ENCODE measurements around the gene LTC4S.
"Not testable (repeated sequence)": the region's sequence is repeated elsewhere in the genome, so short reads cannot be mapped to it uniquely, and the experiment has no call there.

Gene LTC4S

DNA sequence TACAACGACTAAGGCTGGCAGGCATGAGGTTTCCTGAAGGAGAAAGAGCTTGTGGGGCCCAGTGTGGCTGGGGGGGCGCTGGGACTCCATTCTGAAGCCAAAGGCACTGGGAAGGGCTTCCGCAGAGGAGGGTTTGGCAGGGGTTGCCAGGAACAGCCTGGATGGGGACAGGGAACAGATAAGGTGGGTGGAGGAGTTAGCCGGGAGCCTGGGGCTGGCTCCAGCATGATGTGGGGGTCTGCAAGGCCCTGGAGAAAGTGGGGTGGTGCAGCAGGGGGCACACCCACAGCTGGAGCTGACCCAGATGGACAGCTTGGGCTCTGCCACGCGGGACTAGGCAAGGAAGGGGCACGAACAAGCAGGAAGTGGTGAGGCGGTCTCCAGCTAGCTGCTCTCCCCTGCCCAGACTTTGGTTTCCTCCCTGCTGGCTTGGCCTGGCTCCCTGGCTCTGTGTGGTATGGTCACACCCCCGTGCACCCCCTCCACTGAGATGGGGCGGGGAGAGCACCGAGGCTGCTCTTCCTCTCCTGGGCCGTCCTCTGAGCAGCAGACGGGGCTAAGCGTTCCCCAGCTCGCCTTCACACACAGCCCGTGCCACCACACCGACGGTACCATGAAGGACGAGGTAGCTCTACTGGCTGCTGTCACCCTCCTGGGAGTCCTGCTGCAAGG, at the start of gene LTC4S:
TSS of gene LTC4S (plus strand) at position 519 of the 672 bp plus-strand sequence. CDS start at position 614, 95 bp downstream.
- TF ChIP-seq, protein P1, sequence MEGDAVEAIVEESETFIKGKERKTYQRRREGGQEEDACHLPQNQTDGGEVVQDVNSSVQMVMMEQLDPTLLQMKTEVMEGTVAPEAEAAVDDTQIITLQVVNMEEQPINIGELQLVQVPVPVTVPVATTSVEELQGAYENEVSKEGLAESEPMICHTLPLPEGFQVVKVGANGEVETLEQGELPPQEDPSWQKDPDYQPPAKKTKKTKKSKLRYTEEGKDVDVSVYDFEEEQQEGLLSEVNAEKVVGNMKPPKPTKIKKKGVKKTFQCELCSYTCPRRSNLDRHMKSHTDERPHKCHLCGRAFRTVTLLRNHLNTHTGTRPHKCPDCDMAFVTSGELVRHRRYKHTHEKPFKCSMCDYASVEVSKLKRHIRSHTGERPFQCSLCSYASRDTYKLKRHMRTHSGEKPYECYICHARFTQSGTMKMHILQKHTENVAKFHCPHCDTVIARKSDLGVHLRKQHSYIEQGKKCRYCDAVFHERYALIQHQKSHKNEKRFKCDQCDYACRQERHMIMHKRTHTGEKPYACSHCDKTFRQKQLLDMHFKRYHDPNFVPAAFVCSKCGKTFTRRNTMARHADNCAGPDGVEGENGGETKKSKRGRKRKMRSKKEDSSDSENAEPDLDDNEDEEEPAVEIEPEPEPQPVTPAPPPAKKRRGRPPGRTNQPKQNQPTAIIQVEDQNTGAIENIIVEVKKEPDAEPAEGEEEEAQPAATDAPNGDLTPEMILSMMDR (IDR thresholded peaks at IDR 0.05; ENCODE audit: borderline replicate concordance, insufficient read depth, low read depth, low read length), result no peak
- H3K4me3 ChIP-seq (ENCODE audit: low read depth, low read length), result no peak within 1 kb of the TSS

GRCh38 chr5:179744106-179744505, 49.7 kb upstream of the LTC4S start:
- not testable (repeated sequence) for H3K4me3 ChIP-seq (ENCODE audit: low read depth, low read length)

DNA sequence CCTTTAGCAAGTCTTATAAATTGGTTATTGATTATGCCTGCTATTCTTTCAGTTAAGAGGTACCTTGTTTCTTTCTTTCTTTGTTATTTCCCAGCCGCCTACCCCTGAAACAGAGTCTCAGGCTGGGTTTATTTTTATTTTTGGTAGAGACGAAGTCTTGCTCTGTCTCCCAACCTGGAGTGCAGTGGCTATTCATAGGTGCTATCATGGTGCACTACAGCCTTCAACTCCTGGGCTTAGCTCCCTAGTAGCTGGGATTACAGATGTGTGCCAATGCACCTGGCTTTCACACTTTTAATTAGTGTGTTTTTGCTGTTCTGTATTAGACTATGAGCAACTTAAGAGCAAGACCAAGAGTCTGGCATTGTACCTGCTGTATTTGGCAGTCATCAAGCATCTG, 46.9 kb upstream of the LTC4S start:
- TF ChIP-seq, protein P1 (IDR thresholded peaks at IDR 0.05; ENCODE audit: borderline replicate concordance, insufficient read depth, low read depth, low read length), result no peak
- no peak overlapping the region for H3K4me3 ChIP-seq (ENCODE audit: low read depth, low read length)

GRCh38 chr5:179747811-179748210, 46.0 kb upstream of the LTC4S start:
- TF ChIP-seq, protein P1 (IDR thresholded peaks at IDR 0.05; ENCODE audit: borderline replicate concordance, insufficient read depth, low read depth, low read length), result no peak
- no peak overlapping the region for H3K4me3 ChIP-seq (ENCODE audit: low read depth, low read length)

DNA sequence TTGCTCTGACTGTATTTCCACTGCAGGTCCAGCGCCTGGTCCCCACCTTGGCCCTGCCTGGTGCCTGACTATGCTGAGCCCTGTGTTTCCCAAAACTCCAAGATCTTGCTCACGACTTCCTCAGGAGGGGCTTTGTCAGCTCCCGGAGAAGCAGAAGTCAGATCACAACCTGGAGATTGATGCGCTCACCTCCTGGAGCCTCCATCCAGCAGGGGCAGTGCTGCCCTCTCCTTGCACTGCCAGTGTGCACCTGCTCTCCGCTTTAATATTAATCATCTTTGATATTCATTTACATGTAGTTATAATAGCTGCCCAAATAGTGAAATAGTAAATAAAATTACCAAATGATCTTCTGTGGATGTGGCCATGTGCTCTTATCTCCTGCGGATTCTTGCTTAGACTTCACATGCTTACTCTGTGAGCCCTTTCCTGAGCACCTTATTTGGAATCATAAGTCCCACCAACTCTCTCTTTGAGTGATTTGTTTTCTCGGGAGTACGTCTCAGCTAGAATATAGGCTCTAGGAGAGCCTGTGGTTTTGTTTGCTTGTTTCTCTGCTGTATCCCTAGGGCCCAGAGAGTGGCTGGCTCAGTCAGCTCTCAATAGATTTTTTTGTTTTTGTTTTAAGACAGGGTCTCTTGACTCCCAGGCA, 43.8 kb upstream of the LTC4S start:
- no peak overlapping the region for H3K4me3 ChIP-seq (ENCODE audit: low read depth, low read length)
- TF ChIP-seq, protein P1 (IDR thresholded peaks at IDR 0.05; ENCODE audit: borderline replicate concordance, insufficient read depth, low read depth, low read length), result no peak

DNA sequence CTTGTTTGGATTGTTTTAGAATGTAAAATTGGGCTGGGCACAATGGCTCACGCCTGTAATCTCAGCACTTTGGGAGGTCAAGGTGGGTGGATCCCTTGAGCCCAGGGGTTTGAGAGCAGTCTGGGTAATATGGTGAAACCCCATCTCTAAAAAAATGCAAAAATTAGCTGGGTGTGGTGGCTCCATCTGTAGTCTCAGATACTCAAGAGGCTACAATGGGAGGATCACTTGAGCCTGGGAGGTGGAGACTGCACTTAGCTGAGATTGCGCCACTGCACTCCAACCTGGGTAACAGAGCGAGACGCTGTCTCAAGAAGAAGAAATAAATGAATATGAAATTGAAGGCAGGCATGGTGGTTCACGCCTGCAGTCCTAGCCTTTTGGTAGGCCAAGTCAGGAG, 39.8 kb upstream of the LTC4S start:
- H3K4me3 ChIP-seq (ENCODE audit: low read depth, low read length), result no peak overlapping the region
- TF ChIP-seq, protein P1 (IDR thresholded peaks at IDR 0.05; ENCODE audit: borderline replicate concordance, insufficient read depth, low read depth, low read length), result no peak

GRCh38 chr5:179755022-179755421, 38.8 kb upstream of the LTC4S start:
- TF ChIP-seq, protein P1 (IDR thresholded peaks at IDR 0.05; ENCODE audit: borderline replicate concordance, insufficient read depth, low read depth, low read length), result no peak
- no peak overlapping the region for H3K4me3 ChIP-seq (ENCODE audit: low read depth, low read length)

Data from GM12875 (cell line).